Skeletal muscle tissue (tissue), 1 donor: ENCODE data around the gene OTOP1. TPM values are rescaled to one million over a fixed set of nuclear protein-coding genes. Genes with fewer than 3 reads are reported as not detected.

ENCODE experiments used
- total RNA-seq: library from RNA; depleted of rRNA; stranded (reverse); fragments of >200 nt; gene quantifications from one replicate; pipeline ENCODE4 v1.2.3, GENCODE V29; 2014

OTOP1 gene
- total RNA-seq, 1 donor from 2014 or later = not detected

Other genes starting within 250 kb of the OTOP1 start
- gene TMEM128, start 21.3 kb upstream of the OTOP1 start, total RNA-seq = 27.1 TPM
- gene LYAR, start 63.2 kb upstream of the OTOP1 start, total RNA-seq = 7.3 TPM
- gene ZBTB49, start 63.3 kb upstream of the OTOP1 start, total RNA-seq = 4.2 TPM
- 1.0 TPM for gene NSG1, start 160.2 kb upstream of the OTOP1 start, total RNA-seq